ENCODE results near the gene KCNH8.

KCNH8 gene

GRCh38 chr3:19427422-19428149 lies 279.3 kb downstream of the KCNH8 start:
- in situ Hi-C loops (cut with HindIII; ENCODE audit: low pct_ligation_motif_present, low pct_unique_long_range_greater_than_20kb, low sequenced_read_pairs) = no loop called here

DNA sequence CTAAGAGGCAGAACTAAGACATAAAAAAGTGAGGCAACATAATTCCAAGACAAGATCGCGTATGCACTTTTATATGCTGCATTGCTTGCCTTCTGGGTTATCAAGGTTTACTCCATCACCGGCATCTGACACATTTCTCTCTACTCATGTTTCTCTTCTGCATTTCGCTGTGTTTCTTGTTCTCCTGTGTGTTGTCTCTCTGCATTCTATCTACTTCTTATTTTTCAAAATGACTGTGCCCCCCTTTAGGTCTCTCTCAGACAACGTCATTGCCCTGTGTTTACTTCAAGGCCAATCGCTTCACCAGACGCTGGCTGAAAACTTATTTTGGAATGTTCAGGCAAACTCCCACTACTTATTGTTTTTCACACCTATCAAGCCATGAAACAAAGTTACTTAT lies 280.4 kb downstream of the KCNH8 start:
- in situ Hi-C loops (cut with HindIII; ENCODE audit: low pct_ligation_motif_present, low pct_unique_long_range_greater_than_20kb, low sequenced_read_pairs) = no loop called here
- no peak for DNase-seq

More at GRCh38 chr3:19427422-19428149, 279.3 kb downstream of the KCNH8 start:
- DNase-seq = no peak

DNA sequence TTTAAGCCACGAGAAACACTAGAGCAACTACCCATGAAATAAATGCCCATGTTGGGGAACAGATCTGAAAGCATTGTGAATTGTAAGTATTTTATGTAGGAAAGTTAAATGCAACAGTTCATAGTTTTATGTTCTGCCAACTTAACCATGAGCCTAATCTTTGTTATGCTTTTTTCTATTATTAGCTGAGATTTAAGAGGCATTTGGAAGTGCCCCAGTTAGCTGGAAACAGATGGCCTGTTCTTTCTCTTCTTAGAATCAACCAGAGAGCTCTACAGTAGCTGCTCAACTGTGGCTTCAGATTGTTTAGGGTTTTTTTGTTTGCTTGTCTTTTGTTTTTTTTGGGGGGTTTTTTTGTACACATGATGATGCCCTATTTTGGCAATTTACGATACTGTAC lies 284.4 kb downstream of the KCNH8 start:
- in situ Hi-C loops (cut with HindIII; ENCODE audit: low pct_ligation_motif_present, low pct_unique_long_range_greater_than_20kb, low sequenced_read_pairs) = no loop called here
- DNase-seq = no peak

- no peak for DNase-seq
- in situ Hi-C loops (cut with HindIII; ENCODE audit: low pct_ligation_motif_present, low pct_unique_long_range_greater_than_20kb, low sequenced_read_pairs) = no loop called here
These were observed 288.4 kb downstream of the KCNH8 start for GRCh38 chr3:19436746-19437145.

GRCh38 chr3:19439944-19440343 lies 291.6 kb downstream of the KCNH8 start:
- no peak for DNase-seq
- in situ Hi-C loops (cut with HindIII; ENCODE audit: low pct_ligation_motif_present, low pct_unique_long_range_greater_than_20kb, low sequenced_read_pairs) = no loop called here

GRCh38 chr3:19446138-19446537 lies 297.8 kb downstream of the KCNH8 start:
- in situ Hi-C loops (cut with HindIII; ENCODE audit: low pct_ligation_motif_present, low pct_unique_long_range_greater_than_20kb, low sequenced_read_pairs) = no loop called here

GRCh38 chr3:19446687-19447086 lies 298.4 kb downstream of the KCNH8 start:
- in situ Hi-C loops (cut with HindIII; ENCODE audit: low pct_ligation_motif_present, low pct_unique_long_range_greater_than_20kb, low sequenced_read_pairs) = no loop called here
- no peak for DNase-seq

More at GRCh38 chr3:19446138-19446537, 297.8 kb downstream of the KCNH8 start:
- no peak for DNase-seq

- in situ Hi-C loops (cut with HindIII; ENCODE audit: low pct_ligation_motif_present, low pct_unique_long_range_greater_than_20kb, low sequenced_read_pairs) = no loop called here
These were observed 307.2 kb downstream of the KCNH8 start for GRCh38 chr3:19455546-19455945.

GRCh38 chr3:19456738-19457137 lies 308.4 kb downstream of the KCNH8 start:
- DNase-seq = no peak
- in situ Hi-C loops (cut with HindIII; ENCODE audit: low pct_ligation_motif_present, low pct_unique_long_range_greater_than_20kb, low sequenced_read_pairs) = no loop called here

More at GRCh38 chr3:19455546-19455945, 307.2 kb downstream of the KCNH8 start:
- no peak for DNase-seq

DNA sequence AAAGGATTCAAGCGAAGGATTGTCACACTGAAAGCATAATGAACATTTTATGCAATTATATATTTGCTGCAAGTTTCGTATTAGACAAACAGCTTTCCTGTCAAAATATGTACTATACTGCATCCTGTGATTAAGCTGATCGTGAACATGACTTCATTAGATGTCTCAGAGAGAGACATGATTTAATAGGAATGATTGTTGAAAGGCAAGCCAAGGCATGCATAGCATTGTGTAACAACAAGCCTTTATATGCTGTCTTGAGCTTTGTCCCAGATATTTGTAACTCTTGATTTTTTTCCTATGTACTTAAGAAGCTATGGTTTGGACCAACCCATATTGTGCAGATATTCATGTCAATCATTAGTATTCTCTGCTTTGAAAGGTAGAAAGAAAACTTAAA lies 309.1 kb downstream of the KCNH8 start:
- DNase-seq = no peak
- in situ Hi-C loops (cut with HindIII; ENCODE audit: low pct_ligation_motif_present, low pct_unique_long_range_greater_than_20kb, low sequenced_read_pairs) = no loop called here

DNA sequence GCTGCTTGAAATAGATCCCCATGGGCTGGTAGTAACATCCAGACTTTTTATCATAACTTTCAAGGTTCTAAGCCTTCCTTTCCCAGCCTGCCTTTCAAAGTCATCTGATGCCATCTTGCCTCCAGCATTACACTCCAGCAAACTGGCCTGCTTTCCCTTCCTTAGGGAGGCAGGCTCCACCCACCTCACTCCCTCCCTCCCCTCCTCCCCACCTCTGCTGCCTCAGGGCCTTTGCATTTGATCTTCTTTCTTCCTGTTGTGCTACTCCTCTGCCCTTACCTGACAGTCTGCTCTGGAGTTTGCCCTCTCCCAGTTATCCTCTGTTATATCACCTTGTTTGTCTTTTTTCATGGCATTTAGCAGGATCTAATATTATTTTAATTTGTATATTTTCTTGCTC lies 319.5 kb downstream of the KCNH8 start:
- DNase-seq = no peak
- in situ Hi-C loops (cut with HindIII; ENCODE audit: low pct_ligation_motif_present, low pct_unique_long_range_greater_than_20kb, low sequenced_read_pairs) = no loop called here

GRCh38 chr3:19471138-19471537 lies 322.8 kb downstream of the KCNH8 start:
- in situ Hi-C loops (cut with HindIII; ENCODE audit: low pct_ligation_motif_present, low pct_unique_long_range_greater_than_20kb, low sequenced_read_pairs) = no loop called here
- DNase-seq = no peak

- no peak for DNase-seq
- in situ Hi-C loops (cut with HindIII; ENCODE audit: low pct_ligation_motif_present, low pct_unique_long_range_greater_than_20kb, low sequenced_read_pairs) = no loop called here
These were observed 325.8 kb downstream of the KCNH8 start for GRCh38 chr3:19473971-19474580.

DNA sequence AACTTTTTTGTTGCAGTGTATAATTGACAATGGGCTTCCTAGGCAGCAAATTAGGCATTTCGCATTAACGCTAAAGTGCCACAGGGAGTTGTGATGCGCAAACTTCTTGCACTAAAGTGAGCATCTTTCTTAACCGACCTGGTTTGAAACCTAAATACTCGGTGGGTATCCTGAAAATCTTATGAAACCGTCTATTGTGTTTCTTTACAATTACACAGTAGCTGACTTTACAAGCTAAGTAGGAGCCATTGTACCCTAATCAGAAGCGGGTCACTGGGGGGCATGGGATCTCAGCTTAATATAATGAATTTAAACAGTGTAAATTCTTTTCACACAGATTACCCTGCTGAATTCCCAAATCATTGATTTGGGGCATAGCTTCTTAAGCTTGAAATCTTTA lies 328.0 kb downstream of the KCNH8 start:
- in situ Hi-C loops (cut with HindIII; ENCODE audit: low pct_ligation_motif_present, low pct_unique_long_range_greater_than_20kb, low sequenced_read_pairs) = no loop called here
- DNase-seq = no peak

DNA sequence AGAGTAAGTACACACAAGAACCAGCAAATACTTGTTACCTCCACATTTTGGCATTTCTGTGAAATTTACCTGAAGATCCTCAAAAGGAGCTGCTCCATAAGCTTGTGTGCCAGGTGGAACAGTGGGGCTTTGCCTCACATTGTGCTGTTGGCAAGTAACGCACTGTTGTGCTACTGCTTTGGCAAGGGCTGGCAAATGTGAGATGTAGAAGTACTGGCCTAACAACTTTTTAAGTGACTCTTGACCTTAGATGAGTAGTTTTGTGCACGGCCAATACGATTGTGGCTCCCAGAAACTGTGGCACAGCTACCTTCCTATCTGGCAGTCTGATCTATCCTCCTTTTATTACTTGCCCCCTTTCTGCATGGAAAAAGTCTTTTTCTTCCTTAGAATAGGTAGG lies 337.0 kb downstream of the KCNH8 start:
- no peak for DNase-seq
- in situ Hi-C loops (cut with HindIII; ENCODE audit: low pct_ligation_motif_present, low pct_unique_long_range_greater_than_20kb, low sequenced_read_pairs) = no loop called here

GRCh38 chr3:19487386-19487785 lies 339.1 kb downstream of the KCNH8 start:
- in situ Hi-C loops (cut with HindIII; ENCODE audit: low pct_ligation_motif_present, low pct_unique_long_range_greater_than_20kb, low sequenced_read_pairs) = no loop called here
- no peak for DNase-seq

DNA sequence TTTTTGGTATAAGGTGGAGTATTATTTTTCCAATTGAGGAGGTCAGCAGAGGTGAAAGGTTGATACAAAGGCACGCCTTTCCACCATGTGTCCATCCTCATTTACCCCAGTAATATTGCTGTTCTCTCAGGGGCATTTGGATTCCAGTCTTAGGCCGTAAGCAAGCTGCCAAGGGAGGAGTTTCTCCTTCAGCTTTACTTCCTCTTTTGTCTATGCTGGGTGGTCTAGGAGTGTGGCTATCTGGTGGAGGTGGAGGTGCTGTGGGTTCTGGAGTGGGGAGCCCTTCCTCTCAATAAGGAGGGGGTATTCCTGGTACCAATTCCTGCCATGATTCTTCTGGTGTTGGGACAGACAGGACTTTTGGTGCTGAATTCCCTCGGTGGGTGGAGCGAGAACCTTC lies 340.6 kb downstream of the KCNH8 start:
- no peak for DNase-seq
- in situ Hi-C loops (cut with HindIII; ENCODE audit: low pct_ligation_motif_present, low pct_unique_long_range_greater_than_20kb, low sequenced_read_pairs) = no loop called here

- no peak for DNase-seq
These were observed 341.6 kb downstream of the KCNH8 start for GRCh38 chr3:19489936-19490335.

DNA sequence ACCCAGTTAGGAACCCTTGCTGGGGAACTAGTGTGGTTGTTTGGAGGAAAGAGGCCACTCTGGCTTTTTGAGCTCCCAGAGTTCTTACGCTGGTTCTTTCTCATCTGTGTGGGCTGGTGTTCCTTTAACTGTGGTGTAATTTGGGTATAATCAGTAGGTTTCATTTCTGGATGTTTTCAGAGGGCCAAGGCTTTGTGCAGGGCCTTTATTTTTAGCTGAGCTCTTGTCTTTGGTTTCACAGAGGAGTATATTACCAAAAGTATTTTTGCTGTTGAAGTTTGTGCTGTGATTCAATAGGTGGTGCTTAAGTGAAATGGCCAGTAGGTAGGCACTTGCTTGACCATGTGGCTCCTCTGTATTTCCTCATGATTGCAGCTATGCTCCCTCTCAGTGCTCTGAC lies 357.9 kb downstream of the KCNH8 start:
- in situ Hi-C loops (cut with HindIII; ENCODE audit: low pct_ligation_motif_present, low pct_unique_long_range_greater_than_20kb, low sequenced_read_pairs) = no loop called here
- no peak for DNase-seq

More at GRCh38 chr3:19489936-19490335, 341.6 kb downstream of the KCNH8 start:
- in situ Hi-C loops (cut with HindIII; ENCODE audit: low pct_ligation_motif_present, low pct_unique_long_range_greater_than_20kb, low sequenced_read_pairs) = no loop called here

- in situ Hi-C loops (cut with HindIII; ENCODE audit: low pct_ligation_motif_present, low pct_unique_long_range_greater_than_20kb, low sequenced_read_pairs) = no loop called here
- DNase-seq = no peak
These were observed 374.0 kb downstream of the KCNH8 start for GRCh38 chr3:19522305-19522704.

Data from ACHN (cell line).